ENCODE measurements around the gene PHIP.
"Not testable (repeated sequence)": the region's sequence is repeated elsewhere in the genome, so short reads cannot be mapped to it uniquely, and the experiment has no call there.

The PHIP gene

DNA sequence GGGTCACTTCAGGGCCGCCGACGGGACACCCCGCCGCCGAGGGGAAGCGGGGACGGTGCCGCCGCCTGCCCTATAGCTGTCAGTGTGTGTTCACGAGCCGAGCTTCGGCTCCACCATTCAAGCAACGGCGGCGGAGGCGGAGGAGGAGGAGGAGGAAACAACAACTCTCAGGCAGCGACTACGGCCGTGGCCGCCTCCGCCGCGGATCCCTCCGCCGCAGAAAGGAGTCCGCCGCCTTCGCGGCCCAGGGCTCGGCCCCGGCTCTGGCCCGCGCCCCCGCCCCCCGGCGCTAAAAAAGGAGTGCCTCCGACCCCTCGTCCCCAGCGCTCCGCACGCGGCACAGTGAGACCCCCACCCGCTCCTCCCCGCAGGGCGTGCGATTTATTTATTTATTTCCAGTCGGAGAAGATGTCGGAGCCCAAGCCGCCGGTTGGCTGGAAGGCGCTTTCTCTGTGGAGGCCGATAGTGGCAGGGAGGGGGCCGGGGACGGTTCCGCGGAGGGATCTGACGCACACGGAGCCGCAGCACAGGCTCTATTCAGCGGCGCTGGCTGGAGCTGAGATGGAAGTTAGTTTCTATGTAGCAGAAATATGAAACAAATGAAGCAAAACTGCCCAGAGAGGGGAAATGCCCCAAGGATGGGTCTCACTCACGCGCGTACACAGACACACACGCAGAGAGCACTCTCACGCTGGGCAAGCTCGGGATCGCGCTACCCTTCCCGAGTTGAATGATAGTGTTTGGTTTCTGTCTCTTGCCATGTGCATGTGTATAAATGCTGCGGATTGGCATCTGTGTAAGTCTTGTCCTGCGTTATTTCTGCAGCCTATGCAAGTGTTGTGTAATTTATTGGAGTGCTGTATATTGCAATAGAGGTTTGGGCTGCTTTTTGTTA, at the start of gene PHIP:
TSS of gene PHIP (minus strand) at position 180 of the 895 bp plus-strand sequence. CDS start 186 bp downstream, outside the sequence.
- DNase-seq (ENCODE audit: low spot score), result peak; percentile 94

DNA sequence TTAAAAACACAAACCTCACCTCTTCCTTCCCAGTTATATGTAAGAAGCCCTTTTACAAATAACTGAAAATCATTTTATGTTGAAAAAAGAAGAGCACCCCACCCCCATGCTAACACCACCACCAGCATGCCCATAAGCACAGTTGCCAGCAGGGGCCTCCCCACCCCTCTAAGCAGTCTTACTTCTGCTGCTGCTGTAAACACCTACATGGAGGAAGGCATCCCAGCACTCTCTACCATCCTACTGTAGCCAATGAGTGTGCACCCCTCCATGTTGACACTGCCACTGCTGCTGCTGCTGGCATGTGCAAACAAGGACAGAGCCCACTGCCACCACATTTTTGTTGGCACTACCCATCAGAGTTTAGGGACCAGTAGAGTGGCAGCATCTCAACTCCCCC, 49.6 kb upstream of the PHIP start:
- no peak for DNase-seq (ENCODE audit: low spot score)

DNA sequence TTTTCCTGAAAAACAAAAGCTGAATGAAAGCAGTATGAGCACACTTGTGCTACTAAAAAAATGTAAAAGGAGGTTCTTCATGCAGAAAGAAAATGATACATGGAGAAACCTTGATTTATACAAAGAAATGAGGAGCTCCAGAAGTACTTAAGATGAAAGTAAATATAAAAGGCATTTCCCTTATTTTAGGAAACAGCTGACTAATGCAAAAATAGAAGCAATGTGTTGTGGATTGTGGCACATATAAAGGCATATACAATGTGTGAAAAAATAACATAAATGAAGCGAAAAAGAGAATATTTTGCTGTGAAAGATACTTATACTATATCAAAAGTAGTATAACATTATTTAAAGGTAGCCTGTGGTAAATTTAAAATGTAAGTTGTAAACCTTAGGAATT, 41.2 kb upstream of the PHIP start:
- no peak for DNase-seq (ENCODE audit: low spot score)

DNA sequence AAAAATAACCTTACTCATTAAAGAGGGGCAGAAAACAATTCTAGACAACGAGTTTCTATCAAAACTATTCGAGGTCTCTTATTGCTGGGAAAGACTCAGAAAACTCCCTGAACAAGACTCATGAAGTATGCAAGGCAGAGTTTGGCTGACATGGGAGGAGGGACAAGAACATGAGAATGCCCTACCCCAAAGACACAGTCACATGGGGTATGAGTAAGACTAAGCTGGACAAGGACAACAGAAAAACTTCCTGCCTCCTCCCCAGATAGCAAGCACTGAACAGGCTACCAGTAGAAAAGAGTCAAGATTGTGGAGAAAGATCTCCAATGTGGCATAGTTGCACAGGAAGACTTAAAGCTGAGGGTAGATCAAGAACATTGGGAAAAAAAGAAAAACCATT, 39.7 kb upstream of the PHIP start:
- no peak for DNase-seq (ENCODE audit: low spot score)

DNA sequence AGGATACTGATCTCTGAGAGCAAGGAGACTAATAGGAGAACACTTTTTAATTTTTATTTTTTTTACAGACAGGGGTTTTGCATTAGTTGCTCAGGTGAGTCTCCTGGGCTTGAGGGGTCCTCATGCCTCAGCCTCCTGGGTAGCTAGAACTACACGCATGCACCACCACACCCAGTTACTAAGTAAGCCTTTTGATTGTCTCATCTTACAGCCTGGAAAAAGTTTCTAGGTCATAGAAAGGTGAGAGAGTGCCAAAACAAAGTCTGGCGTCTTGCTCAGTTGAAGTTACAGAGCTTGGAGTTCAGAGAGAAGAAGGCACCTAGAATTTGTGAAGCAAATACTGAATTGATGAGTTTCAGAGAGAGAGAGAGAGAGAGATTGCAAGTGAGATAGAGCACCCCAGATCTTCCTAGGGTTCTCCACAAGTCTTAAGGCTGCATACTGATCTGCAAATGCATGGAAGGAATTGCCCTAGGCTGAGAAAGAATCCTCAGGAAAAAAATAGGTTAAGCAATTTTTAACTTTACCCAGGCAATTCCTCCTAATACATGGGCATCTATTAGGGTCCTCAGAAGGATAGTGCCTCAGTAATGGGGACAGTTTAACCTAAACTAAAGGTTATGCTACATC, 37.6 kb upstream of the PHIP start:
- DNase-seq (ENCODE audit: low spot score), result no peak

DNA sequence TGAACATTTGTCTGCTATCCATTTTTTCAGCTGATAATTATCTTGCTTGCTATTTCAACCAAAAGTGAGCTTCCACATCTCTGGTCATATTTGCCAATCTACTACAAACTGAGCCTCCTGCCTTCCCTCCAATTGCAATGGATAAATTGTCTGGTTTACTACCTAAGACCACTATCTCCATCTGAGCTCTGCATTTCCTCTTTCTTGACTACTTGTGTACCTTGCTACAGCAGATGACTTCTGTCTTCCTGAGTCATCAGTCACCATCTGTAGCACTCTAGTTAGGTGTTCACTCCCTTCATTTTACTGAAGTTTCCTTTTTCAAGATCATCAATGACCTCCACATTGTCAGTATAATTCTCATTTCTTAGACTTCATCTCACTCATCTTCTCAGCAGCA, 33.5 kb upstream of the PHIP start:
- DNase-seq (ENCODE audit: low spot score), result no peak

DNA sequence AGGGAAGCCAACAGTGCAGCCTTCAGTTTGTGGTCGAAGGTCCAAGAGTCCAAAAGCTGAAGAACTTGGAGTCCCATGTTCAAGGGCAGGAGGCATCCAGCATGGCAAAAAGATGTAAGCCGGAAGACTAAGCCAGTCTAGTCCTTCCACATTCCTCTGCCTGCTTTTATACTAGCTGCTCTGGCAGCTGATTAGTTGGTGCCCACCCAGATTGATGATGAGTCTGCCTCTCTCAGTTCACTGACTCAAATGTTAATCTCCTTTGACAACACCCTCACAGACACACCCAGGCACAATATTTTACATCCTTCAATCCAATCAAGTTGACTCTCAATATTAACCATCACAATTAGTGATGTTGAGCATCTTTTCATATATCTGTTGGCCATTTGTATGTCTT, 23.1 kb upstream of the PHIP start:
- DNase-seq (ENCODE audit: low spot score), result no peak

DNA sequence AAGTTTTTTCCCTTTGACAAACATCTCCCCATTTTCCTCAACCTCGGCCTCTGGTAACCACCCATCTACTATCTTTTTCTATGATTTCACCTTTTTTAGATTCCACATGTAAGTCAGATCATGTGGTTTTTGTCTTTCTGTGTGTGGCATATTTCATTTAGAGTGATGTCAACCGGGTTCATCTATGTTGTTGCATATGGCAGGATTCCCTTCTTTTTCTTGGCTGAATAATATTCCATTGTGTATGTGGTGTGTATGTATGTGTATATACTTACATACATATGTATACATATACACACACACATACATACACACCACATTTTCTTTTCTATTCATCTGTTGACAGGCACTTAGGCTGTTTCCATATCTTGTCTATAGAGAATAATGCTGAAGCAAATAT, 22.2 kb upstream of the PHIP start:
- DNase-seq (ENCODE audit: low spot score), result no peak

DNA sequence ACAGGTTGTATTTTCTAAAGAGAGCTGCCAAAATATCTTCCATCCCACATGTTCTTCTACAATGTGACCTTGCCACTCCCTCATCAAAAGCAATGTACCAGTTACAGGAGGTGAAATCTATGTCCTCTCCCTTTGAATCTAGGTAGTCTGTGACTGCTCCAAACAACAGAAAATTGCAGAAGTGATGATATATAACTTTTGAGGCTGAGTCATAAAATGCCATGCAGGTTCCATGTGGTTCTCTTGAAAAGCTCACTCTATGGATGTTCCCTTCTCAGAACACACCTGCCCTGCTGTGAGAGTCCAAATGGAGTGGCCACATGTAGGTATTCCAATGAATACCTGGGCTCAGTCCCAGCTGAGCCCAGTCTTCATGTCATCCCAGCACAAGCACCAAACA, 16.9 kb upstream of the PHIP start:
- DNase-seq (ENCODE audit: low spot score), result no peak

DNA sequence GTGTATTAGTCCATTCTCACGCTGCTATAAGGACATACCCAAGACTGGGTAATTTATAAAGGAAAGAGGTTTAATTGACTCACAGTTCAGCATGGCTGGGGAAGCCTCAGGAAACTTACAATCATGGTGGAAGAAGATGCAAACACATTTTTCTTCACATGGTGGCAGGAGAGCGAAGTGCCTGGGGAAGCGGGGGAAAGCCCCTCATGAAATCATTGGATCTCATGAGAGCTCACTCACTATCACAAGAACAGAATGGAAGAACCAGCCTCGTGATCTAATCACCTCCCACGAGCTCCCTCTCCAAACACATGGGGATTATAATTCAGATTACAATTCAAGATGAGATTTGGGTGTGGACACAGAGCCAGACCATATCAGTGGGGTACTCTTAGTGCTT, 13.7 kb upstream of the PHIP start:
- not testable (repeated sequence) for DNase-seq (ENCODE audit: low spot score)

DNA sequence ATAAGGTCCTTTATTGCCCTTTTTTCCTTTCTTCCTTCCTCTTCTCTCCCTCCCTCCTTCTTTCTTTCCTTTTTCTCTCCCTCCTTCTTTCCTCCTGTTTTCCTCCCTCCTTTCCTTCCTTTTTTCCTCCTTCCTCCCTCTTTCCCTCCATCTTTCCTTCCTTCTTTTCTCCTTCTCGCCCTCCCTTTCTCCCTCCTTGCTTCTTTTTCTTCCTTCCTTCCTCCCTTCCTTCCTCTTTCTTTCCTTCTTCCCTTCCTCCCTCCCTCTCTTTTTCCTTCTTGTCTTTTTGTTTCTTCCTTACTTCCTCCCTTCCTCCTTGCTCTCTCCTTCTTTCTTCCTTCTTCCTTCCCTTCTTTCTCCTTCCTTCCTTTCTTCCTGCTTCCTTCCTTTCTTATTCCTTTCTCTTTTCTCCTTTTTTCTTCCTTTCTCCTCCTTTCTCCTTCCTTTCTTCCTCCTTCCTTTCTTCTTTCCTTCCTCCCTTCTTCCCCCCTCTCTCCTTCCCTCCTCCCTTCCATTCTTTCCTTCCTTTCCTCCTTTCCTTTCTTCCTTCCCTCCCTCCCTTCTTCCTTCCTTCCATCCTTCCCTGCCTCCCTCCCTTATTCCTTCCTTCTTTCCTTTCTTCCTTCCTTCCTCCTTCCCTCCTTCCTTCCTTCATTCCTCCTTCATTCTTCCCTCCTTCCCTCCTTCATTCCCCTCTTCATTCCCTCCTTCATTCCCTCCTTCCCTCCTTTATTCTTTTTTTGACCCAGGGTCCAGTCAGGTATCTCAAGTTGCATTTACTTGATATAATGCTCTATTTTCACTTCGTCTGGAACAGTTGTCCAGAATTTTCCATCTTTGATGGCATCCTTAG, 11.7 kb upstream of the PHIP start:
- no peak for DNase-seq (ENCODE audit: low spot score)

DNA sequence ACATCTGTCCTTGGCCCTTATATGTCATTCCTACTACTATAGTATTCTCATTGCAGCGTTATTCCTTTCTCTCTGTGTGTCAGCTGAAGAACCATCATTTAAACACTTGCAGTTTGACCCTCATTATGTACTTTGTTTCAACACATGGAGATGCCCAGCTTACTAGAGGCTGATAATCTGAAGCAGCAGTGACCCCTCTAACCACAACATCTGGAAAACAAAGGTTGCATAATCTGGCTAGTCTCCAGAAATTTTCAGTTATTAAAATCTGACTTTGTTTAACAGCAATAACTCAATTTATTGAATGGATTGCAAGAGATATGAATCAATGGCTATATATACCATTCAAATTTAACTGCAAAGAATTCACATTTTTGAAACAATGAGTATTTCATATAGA, 6.6 kb upstream of the PHIP start:
- no peak for DNase-seq (ENCODE audit: low spot score)

DNA sequence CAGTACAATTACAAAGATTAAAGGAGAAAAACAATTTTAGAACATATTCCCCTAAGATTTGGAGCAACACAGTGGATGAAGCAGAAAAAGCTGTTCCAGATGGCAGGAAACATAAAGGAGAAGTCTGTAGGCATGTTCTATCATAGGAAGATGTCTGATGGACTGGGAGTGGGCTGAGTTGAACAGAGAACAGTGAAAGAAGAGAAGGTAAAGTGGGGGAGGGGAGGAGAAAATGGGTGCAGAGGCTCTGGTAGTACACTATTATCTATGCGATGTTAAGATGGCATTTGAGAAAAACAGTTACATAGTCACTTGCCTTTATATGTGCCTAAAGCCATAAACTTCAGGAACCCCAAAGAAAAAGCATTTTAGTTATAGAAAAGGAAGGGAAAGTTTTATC, 4.2 kb upstream of the PHIP start:
- no peak for DNase-seq (ENCODE audit: low spot score)

DNA sequence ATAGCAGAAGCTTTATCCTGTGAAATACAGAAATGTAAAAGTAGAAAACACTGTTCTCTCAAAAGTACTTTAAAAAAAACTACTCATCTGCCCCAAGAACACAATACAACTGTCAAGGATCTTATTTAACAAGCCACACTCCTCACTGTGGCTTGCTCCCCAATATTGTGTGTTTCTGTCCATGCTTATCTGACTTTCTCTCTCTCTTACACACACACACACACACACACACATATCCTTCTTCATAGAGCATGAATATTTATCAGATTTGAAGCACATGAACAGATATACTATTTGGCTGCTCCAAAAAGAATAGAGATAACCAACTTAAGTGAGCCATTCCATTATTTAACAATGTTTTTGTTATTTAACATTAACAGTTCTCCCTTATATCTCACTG, 3.6 kb upstream of the PHIP start:
- DNase-seq (ENCODE audit: low spot score), result no peak

DNA sequence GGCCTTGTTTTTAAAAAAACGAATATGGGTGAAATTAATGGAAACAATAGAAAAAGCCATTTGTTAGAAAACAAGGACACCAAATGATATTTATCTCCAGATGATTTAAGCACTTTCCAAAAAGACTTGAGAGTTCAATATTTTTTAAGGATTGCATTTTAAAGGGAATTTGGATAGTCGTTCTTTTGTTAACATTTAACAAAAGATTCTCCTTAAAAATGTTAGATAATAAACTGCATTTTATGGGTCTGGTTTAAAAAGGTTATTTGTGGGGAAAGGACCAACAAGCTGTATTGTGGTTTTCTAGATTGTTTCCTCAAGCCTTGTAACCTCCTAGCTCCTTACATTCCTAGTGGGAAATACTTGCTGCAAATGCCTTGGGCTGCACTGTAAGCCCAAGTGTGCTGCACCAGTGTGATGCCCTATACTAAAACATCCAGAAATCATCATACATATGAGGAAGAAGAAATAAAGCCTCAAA, 1.5 kb upstream of the PHIP start:
- DNase-seq (ENCODE audit: low spot score), result no peak

DNA sequence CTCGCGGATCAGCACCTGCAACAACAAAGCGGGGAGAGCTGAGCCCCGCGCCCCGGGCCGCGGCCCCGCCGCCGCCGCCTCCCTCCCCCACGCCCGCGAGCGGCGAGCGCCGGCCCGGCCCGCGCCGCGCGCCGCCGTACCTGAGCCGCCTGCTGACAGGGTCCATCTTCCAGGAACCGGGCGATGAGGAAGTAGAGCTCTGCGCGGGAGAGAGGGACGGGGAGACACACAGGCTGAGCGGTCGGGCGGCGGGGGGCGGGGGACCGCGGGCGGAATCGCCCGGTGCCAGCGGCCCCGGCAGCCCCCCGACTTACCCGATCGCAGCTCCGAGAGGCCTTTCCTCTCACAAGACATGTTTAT, 359 bp downstream of the PHIP start:
- DNase-seq (ENCODE audit: low spot score), result peak; percentile 53

DNA sequence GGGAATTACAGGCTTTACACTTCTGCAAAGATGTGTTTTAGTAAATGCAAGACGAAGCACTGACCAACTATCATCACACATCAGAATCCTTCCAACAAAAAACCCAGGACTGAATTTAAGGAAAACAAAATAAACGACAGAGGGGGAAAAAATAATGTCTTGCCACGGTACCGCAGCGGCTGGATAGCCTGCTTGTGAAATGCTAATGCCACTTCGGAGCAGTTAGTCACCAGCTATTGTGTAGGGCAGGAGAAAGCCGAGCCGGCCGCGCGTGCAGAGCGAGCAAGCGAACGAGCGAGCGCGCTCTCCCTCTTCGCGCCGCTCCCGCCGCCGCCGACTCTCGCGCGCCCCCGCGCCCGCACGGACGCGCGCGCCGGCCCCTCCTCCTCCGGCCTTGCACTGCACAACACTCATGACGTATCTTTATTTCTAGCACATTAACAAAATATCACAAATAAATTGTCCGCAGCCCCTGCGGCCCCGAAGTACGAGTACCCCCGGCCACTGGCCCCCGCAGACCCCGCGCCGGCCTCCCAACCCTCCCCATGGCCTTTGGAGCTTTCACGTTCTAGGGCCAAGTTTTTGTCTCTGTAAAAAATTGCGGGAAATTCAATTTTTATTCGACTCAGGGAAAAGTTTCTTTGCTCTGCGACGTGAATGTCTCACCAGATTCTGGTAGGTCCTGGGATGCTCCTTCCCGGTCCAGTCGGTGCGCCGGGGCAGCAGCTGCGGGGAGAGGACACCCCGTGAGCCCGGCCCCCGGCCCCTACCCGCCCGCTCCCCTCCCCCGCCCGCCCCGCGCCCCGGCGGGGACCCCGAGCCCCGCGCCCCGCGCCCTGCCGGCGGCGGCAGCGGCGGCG, 1.0 kb downstream of the PHIP start:
- peak; percentile 92 for DNase-seq (ENCODE audit: low spot score)

DNA sequence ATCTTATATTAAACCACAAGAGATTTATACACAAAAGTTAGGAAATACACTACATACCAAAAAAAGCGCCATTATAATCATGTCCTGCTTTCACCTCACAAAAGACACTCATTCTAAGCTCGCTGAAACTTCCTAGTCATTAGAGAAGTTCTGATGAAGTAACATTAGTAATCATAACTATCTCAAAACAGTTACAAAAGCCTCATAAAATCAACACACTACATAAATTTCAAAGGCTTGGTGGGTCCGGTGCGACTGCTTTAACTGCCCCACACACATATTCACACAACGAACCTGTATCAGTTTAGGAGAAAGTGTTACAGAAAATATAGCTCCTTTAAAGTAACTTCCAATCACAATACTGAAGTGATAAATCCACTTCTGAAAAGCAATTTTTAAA, 1.9 kb downstream of the PHIP start:
- DNase-seq (ENCODE audit: low spot score), result peak; percentile 14

DNA sequence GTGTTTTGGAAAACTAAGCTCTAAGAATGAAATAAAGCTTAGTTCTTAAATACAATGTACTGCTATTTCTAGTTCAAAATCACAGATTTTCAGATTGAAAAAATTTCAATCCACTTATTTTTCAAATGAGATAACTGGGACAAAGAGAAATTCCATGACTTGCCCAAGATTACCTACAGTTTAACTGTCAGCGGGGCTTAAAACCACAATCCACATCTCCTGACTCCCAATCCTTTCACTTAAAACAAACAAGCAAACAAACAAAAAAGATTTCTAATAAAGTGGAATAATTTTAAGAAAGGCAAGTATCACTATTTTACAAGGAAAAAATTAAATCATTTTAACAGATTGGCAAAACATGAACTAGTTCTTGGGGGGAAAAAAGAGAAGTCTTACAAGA, 4.2 kb downstream of the PHIP start:
- no peak for DNase-seq (ENCODE audit: low spot score)

DNA sequence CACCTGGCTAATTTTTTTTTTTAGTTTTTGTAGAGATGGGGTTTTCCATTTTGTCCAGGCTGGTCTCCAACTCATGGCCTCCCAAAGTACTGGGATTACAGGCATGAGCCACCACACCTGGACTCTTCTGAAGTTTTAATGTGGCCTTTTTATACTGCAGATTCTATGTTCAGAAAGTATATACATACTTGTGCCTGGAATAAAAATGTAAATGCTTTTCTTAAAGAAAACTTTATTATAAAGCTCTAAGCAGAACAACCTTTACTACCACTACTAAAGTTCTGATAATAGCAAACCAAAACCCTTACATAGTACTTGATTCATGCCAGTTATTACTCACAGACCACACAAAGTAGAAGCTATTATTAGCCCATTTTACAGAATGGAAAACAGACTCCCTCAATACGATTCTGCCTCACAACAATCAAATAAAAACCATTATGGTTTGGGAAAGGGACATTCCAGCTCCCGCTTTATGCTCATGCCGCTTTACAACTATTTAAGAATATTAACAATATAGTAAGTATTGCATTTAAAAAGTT, 5.3 kb downstream of the PHIP start:
- DNase-seq (ENCODE audit: low spot score), result no peak

DNA sequence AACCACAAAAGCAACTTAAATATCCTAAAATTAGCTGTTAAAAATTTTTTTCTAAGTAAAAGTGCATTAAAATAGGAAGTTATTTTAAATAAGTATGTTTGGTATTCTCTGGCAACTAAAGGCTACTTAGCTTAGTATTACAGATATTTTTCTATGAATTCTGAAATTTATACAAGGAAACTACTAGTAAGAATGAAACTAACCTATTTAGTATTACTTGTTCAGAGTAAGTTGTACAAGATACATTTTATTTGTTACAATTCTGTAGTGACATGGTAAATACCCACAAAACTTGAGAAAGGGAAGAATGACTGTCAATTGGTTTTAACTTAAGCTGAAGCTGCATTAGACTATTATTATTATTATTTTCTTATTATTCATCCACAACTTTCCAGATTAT, 6.5 kb downstream of the PHIP start:
- no peak for DNase-seq (ENCODE audit: low spot score)

Data from CD4-positive, alpha-beta T cell treated with Interleukin-2 at 100 ng/mL for 4 hours (primary cell).